Measurements from ENCODE around the gene STON2. TPM values are rescaled to one million over a fixed set of nuclear protein-coding genes. Genes with fewer than 3 reads are reported as not detected.

Gene STON2
- total and polyA plus RNA-seq, 2 donors from 2014 or later: 14.8 to 86.6 TPM

DNA sequence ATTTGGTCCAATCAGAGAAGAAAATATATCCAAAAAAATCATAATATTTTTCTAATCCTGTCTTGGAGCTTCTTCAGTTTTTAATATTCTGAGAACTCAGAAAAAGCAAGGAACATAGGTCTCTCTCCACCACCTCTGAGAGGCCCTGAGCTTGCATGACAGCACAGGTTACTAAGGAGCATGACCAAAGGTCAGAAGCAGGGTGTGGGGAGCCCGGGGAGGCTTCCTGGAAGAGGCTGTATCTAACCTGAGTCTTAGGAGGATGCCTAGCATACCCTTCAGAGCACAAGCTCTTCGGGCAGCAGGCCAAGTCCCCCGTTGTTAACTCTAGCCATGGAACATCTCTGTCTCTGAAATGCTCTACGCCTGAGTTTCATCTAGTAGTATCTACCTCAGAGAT, 15.7 kb upstream of the STON2 start:
- H3K36me3 ChIP-seq (ENCODE audit: control insufficient read depth in 2 of 3, insufficient read depth in 3 of 3, low read length in 3 of 3): no peaks in the 10 kb centered on the region
- no peak overlapping the region for H3K4me3 ChIP-seq (ENCODE audit: low read length in 3 of 3)
- peak overlapping the region in 1 of 2 donors; percentile 76 for H3K27ac ChIP-seq (ENCODE audit: low read depth in 2 of 2, low read length in 2 of 2)
- H3K4me1 ChIP-seq (ENCODE audit: control insufficient read depth in 2 of 3, insufficient read depth in 2 of 3, low read depth in 1 of 3, low read length in 3 of 3): peaks cover 0 to 24% (median 8%) of the 10 kb centered on the region in 3 donors
- DNase-seq: no peak
- TF ChIP-seq, protein P1, sequence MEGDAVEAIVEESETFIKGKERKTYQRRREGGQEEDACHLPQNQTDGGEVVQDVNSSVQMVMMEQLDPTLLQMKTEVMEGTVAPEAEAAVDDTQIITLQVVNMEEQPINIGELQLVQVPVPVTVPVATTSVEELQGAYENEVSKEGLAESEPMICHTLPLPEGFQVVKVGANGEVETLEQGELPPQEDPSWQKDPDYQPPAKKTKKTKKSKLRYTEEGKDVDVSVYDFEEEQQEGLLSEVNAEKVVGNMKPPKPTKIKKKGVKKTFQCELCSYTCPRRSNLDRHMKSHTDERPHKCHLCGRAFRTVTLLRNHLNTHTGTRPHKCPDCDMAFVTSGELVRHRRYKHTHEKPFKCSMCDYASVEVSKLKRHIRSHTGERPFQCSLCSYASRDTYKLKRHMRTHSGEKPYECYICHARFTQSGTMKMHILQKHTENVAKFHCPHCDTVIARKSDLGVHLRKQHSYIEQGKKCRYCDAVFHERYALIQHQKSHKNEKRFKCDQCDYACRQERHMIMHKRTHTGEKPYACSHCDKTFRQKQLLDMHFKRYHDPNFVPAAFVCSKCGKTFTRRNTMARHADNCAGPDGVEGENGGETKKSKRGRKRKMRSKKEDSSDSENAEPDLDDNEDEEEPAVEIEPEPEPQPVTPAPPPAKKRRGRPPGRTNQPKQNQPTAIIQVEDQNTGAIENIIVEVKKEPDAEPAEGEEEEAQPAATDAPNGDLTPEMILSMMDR (IDR thresholded peaks at IDR 0.05; ENCODE audit: borderline replicate concordance, extremely low read depth, insufficient read depth): no peak
- no peaks in the 10 kb centered on the region for H3K27me3 ChIP-seq (ENCODE audit: control insufficient read depth, insufficient read depth, low read length)
- intact Hi-C loops (cut with DNase I): no loop called here
- FAIRE-seq: no peak
- H3K9ac ChIP-seq (ENCODE audit: low read length in 3 of 3): no peak overlapping the region
- H3K9me3 ChIP-seq (ENCODE audit: control insufficient read depth in 2 of 3, insufficient read depth in 1 of 3, low read length in 3 of 3): no peaks in the 10 kb centered on the region

DNA sequence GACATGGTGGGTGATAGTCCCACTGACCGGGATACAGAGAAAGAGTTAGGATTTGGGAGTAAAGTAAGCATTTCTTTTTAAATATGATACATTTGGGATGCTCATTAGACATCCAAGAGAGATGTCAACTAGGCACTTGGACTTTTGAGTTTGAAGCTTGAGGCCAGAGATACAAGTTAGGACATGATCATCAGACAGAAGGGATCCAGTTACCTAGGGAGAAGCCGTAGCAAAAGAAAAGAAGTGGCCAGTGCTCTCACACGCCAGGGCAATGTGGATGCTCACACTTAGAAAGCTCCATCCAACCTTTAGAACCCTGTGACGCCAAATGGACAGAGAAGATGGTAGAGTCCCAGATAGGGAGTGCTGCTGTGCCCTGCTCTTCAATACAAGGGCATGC, 14.0 kb upstream of the STON2 start:
- intact Hi-C loops (cut with DNase I): no loop called here
- FAIRE-seq (no peak), DNase-seq (no peak)
- no peaks in the 10 kb centered on the region for H3K27me3 ChIP-seq (ENCODE audit: control insufficient read depth, insufficient read depth, low read length)
- no peaks in the 10 kb centered on the region for H3K9me3 ChIP-seq (ENCODE audit: control insufficient read depth in 2 of 3, insufficient read depth in 1 of 3, low read length in 3 of 3)
- no peaks in the 10 kb centered on the region for H3K36me3 ChIP-seq (ENCODE audit: control insufficient read depth in 2 of 3, insufficient read depth in 3 of 3, low read length in 3 of 3)
- H3K4me1 ChIP-seq (ENCODE audit: control insufficient read depth in 2 of 3, insufficient read depth in 2 of 3, low read depth in 1 of 3, low read length in 3 of 3): peaks cover 0 to 24% (median 6%) of the 10 kb centered on the region in 3 donors
- H3K9ac ChIP-seq (ENCODE audit: low read length in 3 of 3): no peak overlapping the region
- TF ChIP-seq, protein P1 (IDR thresholded peaks at IDR 0.05; ENCODE audit: borderline replicate concordance, extremely low read depth, insufficient read depth): no peak
- H3K27ac ChIP-seq (ENCODE audit: low read depth in 2 of 2, low read length in 2 of 2): no peak overlapping the region
- no peak overlapping the region for H3K4me3 ChIP-seq (ENCODE audit: low read length in 3 of 3)

DNA sequence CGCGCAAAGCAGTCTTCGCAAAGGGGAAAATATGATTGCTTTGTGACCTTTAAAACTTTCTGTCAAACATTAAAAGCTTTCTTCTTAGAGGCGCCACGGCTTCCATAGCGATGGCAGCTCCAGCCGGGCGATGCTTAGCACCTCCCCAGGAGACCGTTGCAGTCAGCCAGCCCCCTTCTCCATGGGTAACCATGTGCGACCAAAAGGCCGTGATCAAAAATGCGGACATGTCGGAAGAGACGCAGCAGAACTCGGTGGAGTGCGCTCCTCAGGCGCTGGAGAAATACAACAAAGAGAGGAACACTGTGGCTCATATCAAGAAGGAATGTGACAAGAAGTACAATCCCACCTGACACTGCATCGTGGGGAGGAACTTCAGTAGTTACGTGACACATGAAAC, 12.7 kb upstream of the STON2 start:
- Histone ChIP-seq H3K4me1 (ENCODE audit: control insufficient read depth in 2 of 3, insufficient read depth in 2 of 3, low read depth in 1 of 3, low read length in 3 of 3) (peaks cover 0 to 33% (median 12%) of the 10 kb centered on the region in 3 donors), H3K27me3 (ENCODE audit: control insufficient read depth, insufficient read depth, low read length) (no peaks in the 10 kb centered on the region), H3K9ac (ENCODE audit: low read length in 3 of 3) (no peak overlapping the region), H3K9me3 (ENCODE audit: control insufficient read depth in 2 of 3, insufficient read depth in 1 of 3, low read length in 3 of 3) (no peaks in the 10 kb centered on the region), H3K27ac (ENCODE audit: low read depth in 2 of 2, low read length in 2 of 2) (peak overlapping the region in 1 of 2 donors; percentile 53), H3K36me3 (ENCODE audit: control insufficient read depth in 2 of 3, insufficient read depth in 3 of 3, low read length in 3 of 3) (no peaks in the 10 kb centered on the region), H3K4me3 (ENCODE audit: low read length in 3 of 3) (no peak overlapping the region)
- no peak for FAIRE-seq
- DNase-seq: peak; percentile 48 to 76 (median 62)
- TF ChIP-seq, protein P1 (IDR thresholded peaks at IDR 0.05; ENCODE audit: borderline replicate concordance, extremely low read depth, insufficient read depth): no peak
- intact Hi-C loops (cut with DNase I): no loop called here

DNA sequence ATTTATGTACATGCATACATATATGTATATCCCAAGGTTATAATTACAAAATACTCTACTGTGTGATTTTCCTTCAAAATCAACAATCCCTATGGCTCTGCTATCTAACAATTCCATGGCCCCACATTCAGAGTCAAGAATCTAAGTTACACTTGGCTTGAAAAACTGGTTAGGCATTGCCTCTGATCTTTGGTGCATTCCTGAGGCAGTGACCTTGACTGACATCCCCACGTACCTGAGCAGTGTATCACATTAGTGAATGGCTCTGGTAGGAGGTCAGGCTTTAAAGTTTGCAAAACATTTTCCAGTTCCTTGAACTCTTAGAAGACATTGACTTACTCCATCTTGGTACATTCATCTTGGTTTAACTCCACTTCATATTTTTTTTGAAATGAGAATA, 8.5 kb upstream of the STON2 start:
- Histone ChIP-seq H3K27me3 (ENCODE audit: control insufficient read depth, insufficient read depth, low read length) (no peaks in the 10 kb centered on the region), H3K4me1 (ENCODE audit: control insufficient read depth in 2 of 3, insufficient read depth in 2 of 3, low read depth in 1 of 3, low read length in 3 of 3) (peaks cover 0 to 16% (median 6%) of the 10 kb centered on the region in 3 donors), H3K4me3 (ENCODE audit: low read length in 3 of 3) (no peak overlapping the region), H3K27ac (ENCODE audit: low read depth in 2 of 2, low read length in 2 of 2) (peak overlapping the region; percentile 35 to 63), H3K9me3 (ENCODE audit: control insufficient read depth in 2 of 3, insufficient read depth in 1 of 3, low read length in 3 of 3) (no peaks in the 10 kb centered on the region), H3K36me3 (ENCODE audit: control insufficient read depth in 2 of 3, insufficient read depth in 3 of 3, low read length in 3 of 3) (no peaks in the 10 kb centered on the region), H3K9ac (ENCODE audit: low read length in 3 of 3) (no peak overlapping the region)
- peak; percentile 49 for FAIRE-seq
- TF ChIP-seq, protein P1 (IDR thresholded peaks at IDR 0.05; ENCODE audit: borderline replicate concordance, extremely low read depth, insufficient read depth): no peak
- intact Hi-C loops (cut with DNase I): no loop called here
- peak in 3 of 5 donors; percentile 36 to 77 (median 58) for DNase-seq

All from kidney (tissue), 14 donors.